Neural cell (in vitro differentiated cells): ENCODE measurements around the gene TNFRSF4. TPM values are rescaled to one million over a fixed set of nuclear protein-coding genes. Genes with fewer than 3 reads are reported as not detected.

Experiments used
- H2AFZ ChIP-seq: fragments of 200-600, 300-800 bp; sonication (generic), shearing (Covaris generic); 2 replicates; pipeline ENCODE4 v1.6.0; 2014; ENCODE audit warnings: low read depth, mild to moderate bottlenecking, antibody characterized with exemption, low read length, moderate library complexity
- H3F3A ChIP-seq: fragments of 200-600 bp; shearing (Covaris generic); 2 replicates; pipeline ENCODE4 v1.6.1; 2016; ENCODE audit warnings: mild to moderate bottlenecking, moderate library complexity, mixed read lengths, antibody characterized with exemption, low read length; ENCODE audit not compliant: insufficient read depth, poor library complexity, severe bottlenecking
- H3K27ac ChIP-seq: fragments of 200-600, 300-800 bp; sonication (generic), shearing (Covaris generic); 2 replicates; pipeline ENCODE4 v1.5.1; 2014; ENCODE audit warnings: mild to moderate bottlenecking, low read length, moderate library complexity
- H3K27me3 ChIP-seq: fragments of 300-800, 200-600 bp; sonication (generic), shearing (Covaris generic); 2 replicates; pipeline ENCODE4 v1.6.0; 2014; ENCODE audit warnings: mild to moderate bottlenecking, low read depth, low read length, moderate library complexity; ENCODE audit not compliant: insufficient read depth
- H3K36me3 ChIP-seq: fragments of 300-800, 200-600 bp; sonication (generic), shearing (Covaris generic); 2 replicates; pipeline ENCODE4 v1.5.1; 2014; ENCODE audit warnings: mild to moderate bottlenecking, antibody characterized with exemption, low read length, moderate library complexity; ENCODE audit not compliant: insufficient read depth
- H3K4me2 ChIP-seq: fragments of 300-800, 200-600 bp; sonication (generic), shearing (Covaris generic); 2 replicates; pipeline ENCODE4 v1.6.0; 2014; ENCODE audit warnings: mild to moderate bottlenecking, low read length
- H3K4me3 ChIP-seq: fragments of 300-800, 200-600 bp; sonication (generic), shearing (Covaris generic); 2 replicates; pipeline ENCODE4 v1.5.1; 2014; ENCODE audit warnings: mild to moderate bottlenecking, low read length, moderate library complexity
- H3K79me2 ChIP-seq: fragments of 200-600 bp; shearing (Covaris generic); replicated peaks from 2 replicates; pipeline ENCODE4 v1.6.0; 2014; ENCODE audit warnings: mild to moderate bottlenecking, low read length, moderate library complexity; ENCODE audit not compliant: insufficient read depth
- H3K9ac ChIP-seq: fragments of 300-800, 200-600 bp; sonication (generic), shearing (Covaris generic); 2 replicates; pipeline ENCODE4 v1.6.1; 2016; ENCODE audit warnings: mild to moderate bottlenecking, low read length, mixed read lengths
- H3K9me2 ChIP-seq: fragments of 200-600 bp; shearing (Covaris generic); 2 replicates; pipeline ENCODE4 v1.6.1; 2016; ENCODE audit warnings: mild to moderate bottlenecking, low read length, mixed read lengths; ENCODE audit not compliant: insufficient read depth
- H3K9me3 ChIP-seq: fragments of 200-600, 300-800 bp; sonication (generic), shearing (Covaris generic); 2 replicates; pipeline ENCODE4 v1.6.1; 2016; ENCODE audit warnings: mild to moderate bottlenecking, mixed run types, low read length, moderate library complexity, mixed read lengths
- H4K20me1 ChIP-seq: fragments of 200-600 bp; shearing (Covaris generic); 2 replicates; pipeline ENCODE4 v1.6.1; 2016; ENCODE audit warnings: mild to moderate bottlenecking, mixed run types; ENCODE audit not compliant: insufficient read depth
- EP300 ChIP-seq: fragments of 450-650 bp; conservative IDR thresholded peaks from 2 replicates; pipeline ENCODE4 v1.6.1; 2014; ENCODE audit warnings: antibody characterized with exemption, mild to moderate bottlenecking, moderate library complexity; ENCODE audit not compliant: poor library complexity, severe bottlenecking
- EZH2 ChIP-seq: fragments of 200-600, 300-800 bp; shearing (Covaris generic), sonication (generic); IDR thresholded peaks from 2 replicates; pipeline ENCODE4 v1.6.1; 2014; ENCODE audit warnings: antibody characterized with exemption, low read length, borderline replicate concordance, mild to moderate bottlenecking; ENCODE audit not compliant: insufficient read depth, poor library complexity, severe bottlenecking
- MXI1 ChIP-seq: fragments of 450-650 bp; conservative IDR thresholded peaks from 2 replicates; pipeline ENCODE4 v1.6.1; 2014; ENCODE audit warnings: antibody characterized with exemption, mild to moderate bottlenecking; ENCODE audit not compliant: poor library complexity, severe bottlenecking
- POLR2AphosphoS5 ChIP-seq: IDR thresholded peaks from 2 replicates; pipeline ENCODE4 v1.6.1; 2012
- RAD21 ChIP-seq: fragments of 450-650 bp; conservative IDR thresholded peaks from 2 replicates; pipeline ENCODE4 v1.6.1; 2014; ENCODE audit warnings: antibody characterized with exemption, mild to moderate bottlenecking, moderate library complexity
- REST ChIP-seq: IDR thresholded peaks from 2 replicates; pipeline ENCODE4 v1.6.1; 2012; ENCODE audit warnings: borderline replicate concordance
- SMC3 ChIP-seq: fragments of 450-650 bp; conservative IDR thresholded peaks from 2 replicates; pipeline ENCODE4 v1.6.1; 2014; ENCODE audit warnings: antibody characterized with exemption, mild to moderate bottlenecking, moderate library complexity; ENCODE audit not compliant: poor library complexity
- TAF1 ChIP-seq: IDR thresholded peaks from 2 replicates; pipeline ENCODE4 v1.6.1; 2012; ENCODE audit warnings: low read depth
- polyA plus RNA-seq: library from polyadenylated mRNA; depleted of rRNA; stranded (reverse); fragments of >200 nt; gene quantifications from 2 replicates; pipeline ENCODE4 v1.2.3, GENCODE V29; 2014
- TF ChIP-seq, protein P1 (sequence below): fragments of 450-650 bp; IDR thresholded peaks from 2 replicates; pipeline ENCODE4 v1.5.1; 2014; ENCODE audit warnings: antibody characterized with exemption, mild to moderate bottlenecking, moderate library complexity; ENCODE audit not compliant: poor library complexity, severe bottlenecking

TNFRSF4 gene
- polyA plus RNA-seq, 1 donor from 2014 or later, result not detected

DNA sequence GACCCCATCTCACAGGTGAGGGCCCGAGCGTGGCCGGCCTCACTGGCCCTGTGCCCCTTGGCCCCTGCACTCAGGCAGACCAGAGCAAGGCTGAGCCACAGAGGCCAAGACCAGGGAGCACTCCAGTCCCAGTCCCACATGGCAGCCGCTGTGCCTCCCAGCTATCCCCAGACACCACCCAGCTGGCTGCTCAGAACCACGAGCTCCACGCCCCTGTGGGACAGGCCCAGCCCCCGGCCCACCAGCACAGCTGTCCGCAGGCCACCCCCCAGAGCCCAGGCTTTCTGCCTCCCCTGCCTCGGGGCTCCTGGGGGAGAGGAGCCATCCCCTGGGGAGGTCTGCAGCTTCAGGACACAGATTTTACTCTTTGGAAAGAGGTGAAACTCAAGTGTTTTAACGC lies 41.7 kb upstream of the TNFRSF4 start:
- Histone ChIP-seq H3K9me3 (no peaks in the 10 kb centered on the region), H3K4me3 (no peak overlapping the region), H3K27ac (no peak overlapping the region), H2AFZ (no peak overlapping the region), H3K79me2 (no peaks in the 10 kb centered on the region), H3F3A (no peaks in the 10 kb centered on the region), H3K4me2 (no peak overlapping the region), H3K27me3 (no peaks in the 10 kb centered on the region), H4K20me1 (no peaks in the 10 kb centered on the region), H3K9me2 (no peaks in the 10 kb centered on the region), H3K9ac (no peak overlapping the region), H3K36me3 (no peaks in the 10 kb centered on the region)
- no peak for TF ChIP-seq POLR2AphosphoS5
- TF ChIP-seq, protein P1, sequence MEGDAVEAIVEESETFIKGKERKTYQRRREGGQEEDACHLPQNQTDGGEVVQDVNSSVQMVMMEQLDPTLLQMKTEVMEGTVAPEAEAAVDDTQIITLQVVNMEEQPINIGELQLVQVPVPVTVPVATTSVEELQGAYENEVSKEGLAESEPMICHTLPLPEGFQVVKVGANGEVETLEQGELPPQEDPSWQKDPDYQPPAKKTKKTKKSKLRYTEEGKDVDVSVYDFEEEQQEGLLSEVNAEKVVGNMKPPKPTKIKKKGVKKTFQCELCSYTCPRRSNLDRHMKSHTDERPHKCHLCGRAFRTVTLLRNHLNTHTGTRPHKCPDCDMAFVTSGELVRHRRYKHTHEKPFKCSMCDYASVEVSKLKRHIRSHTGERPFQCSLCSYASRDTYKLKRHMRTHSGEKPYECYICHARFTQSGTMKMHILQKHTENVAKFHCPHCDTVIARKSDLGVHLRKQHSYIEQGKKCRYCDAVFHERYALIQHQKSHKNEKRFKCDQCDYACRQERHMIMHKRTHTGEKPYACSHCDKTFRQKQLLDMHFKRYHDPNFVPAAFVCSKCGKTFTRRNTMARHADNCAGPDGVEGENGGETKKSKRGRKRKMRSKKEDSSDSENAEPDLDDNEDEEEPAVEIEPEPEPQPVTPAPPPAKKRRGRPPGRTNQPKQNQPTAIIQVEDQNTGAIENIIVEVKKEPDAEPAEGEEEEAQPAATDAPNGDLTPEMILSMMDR, result no peak
- TF ChIP-seq EZH2, result no peak
- TF ChIP-seq EP300, result no peak
- no peak for TF ChIP-seq TAF1
- no peak for TF ChIP-seq REST
- no peak for TF ChIP-seq MXI1
- TF ChIP-seq RAD21, result no peak
- TF ChIP-seq SMC3, result no peak

- H3K9ac ChIP-seq, result no peak overlapping the region
- no peak overlapping the region for H2AFZ ChIP-seq
- H3K36me3 ChIP-seq, result no peaks in the 10 kb centered on the region
- H3K9me2 ChIP-seq, result no peaks in the 10 kb centered on the region
- no peak overlapping the region for H3K4me3 ChIP-seq
- no peak overlapping the region for H3K27ac ChIP-seq
- no peak overlapping the region for H3K4me2 ChIP-seq
- no peaks in the 10 kb centered on the region for H3F3A ChIP-seq
- H3K27me3 ChIP-seq, result no peaks in the 10 kb centered on the region
- H3K9me3 ChIP-seq, result no peaks in the 10 kb centered on the region
- TF ChIP-seq RAD21 (no peak), TAF1 (no peak), MXI1 (no peak), POLR2AphosphoS5 (no peak), REST (no peak), SMC3 (no peak), EP300 (no peak), EZH2 (no peak)
- TF ChIP-seq, protein P1, result no peak
- no peaks in the 10 kb centered on the region for H4K20me1 ChIP-seq
- H3K79me2 ChIP-seq, result no peaks in the 10 kb centered on the region
Measured at GRCh38 chr1:1255078-1255477, 41.1 kb upstream of the TNFRSF4 start.
